HEK293 (cell line): Measurements from ENCODE around the gene ZAP70.

Experiments
- TCF7L2 ChIP-seq: IDR thresholded peaks from 2 replicates; pipeline ENCODE4 v1.6.1; 2011; ENCODE audit warnings: low read depth, mild to moderate bottlenecking, inconsistent platforms, low read length, moderate library complexity, borderline replicate concordance
- TF ChIP-seq, protein P1 (sequence below): fragments of 450-650 bp; IDR thresholded peaks from 2 replicates; pipeline ENCODE4 v1.5.1; 2018; ENCODE audit warnings: missing biosample characterization, mild to moderate bottlenecking, missing genetic modification characterization
- TF ChIP-seq, protein P2 (sequence below): fragments of 450-650 bp; formaldehyde crosslinking; IDR thresholded peaks from 2 replicates; pipeline ENCODE4 v1.5.1; 2016; ENCODE audit warnings: missing biosample characterization, missing genetic modification characterization

DNA sequence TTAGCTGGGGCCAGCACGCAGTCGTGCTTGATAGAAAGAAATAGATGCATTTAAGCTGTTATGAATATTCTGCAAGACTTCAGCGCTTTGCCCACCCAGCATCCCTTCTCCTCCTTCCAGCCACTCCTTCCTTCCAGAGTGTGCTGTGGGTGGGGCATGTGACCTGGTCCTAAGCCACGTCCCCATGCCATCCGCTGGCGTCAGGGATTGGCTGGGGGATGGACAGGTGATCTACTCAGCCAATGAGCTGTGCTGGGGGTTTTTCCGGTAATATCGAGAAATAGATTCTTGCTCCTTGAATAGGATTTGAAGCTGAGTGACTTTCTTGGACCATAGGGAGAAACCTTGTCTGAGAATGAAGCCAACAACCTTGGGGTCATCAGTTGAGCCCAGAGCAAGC, 4.8 kb upstream of the ZAP70 start:
- TF ChIP-seq, protein P1, sequence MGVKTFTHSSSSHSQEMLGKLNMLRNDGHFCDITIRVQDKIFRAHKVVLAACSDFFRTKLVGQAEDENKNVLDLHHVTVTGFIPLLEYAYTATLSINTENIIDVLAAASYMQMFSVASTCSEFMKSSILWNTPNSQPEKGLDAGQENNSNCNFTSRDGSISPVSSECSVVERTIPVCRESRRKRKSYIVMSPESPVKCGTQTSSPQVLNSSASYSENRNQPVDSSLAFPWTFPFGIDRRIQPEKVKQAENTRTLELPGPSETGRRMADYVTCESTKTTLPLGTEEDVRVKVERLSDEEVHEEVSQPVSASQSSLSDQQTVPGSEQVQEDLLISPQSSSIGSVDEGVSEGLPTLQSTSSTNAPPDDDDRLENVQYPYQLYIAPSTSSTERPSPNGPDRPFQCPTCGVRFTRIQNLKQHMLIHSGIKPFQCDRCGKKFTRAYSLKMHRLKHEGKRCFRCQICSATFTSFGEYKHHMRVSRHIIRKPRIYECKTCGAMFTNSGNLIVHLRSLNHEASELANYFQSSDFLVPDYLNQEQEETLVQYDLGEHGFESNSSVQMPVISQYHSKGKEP (tag by site-specific recombination): no peak
- TF ChIP-seq TCF7L2: no peak
- TF ChIP-seq, protein P2, sequence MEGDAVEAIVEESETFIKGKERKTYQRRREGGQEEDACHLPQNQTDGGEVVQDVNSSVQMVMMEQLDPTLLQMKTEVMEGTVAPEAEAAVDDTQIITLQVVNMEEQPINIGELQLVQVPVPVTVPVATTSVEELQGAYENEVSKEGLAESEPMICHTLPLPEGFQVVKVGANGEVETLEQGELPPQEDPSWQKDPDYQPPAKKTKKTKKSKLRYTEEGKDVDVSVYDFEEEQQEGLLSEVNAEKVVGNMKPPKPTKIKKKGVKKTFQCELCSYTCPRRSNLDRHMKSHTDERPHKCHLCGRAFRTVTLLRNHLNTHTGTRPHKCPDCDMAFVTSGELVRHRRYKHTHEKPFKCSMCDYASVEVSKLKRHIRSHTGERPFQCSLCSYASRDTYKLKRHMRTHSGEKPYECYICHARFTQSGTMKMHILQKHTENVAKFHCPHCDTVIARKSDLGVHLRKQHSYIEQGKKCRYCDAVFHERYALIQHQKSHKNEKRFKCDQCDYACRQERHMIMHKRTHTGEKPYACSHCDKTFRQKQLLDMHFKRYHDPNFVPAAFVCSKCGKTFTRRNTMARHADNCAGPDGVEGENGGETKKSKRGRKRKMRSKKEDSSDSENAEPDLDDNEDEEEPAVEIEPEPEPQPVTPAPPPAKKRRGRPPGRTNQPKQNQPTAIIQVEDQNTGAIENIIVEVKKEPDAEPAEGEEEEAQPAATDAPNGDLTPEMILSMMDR (tag by site-specific recombination): no peak
